GM18951 (cell line): Measurements from ENCODE around the gene FLCN.

ENCODE experiments used
- POLR2A ChIP-seq: IDR thresholded peaks from 4 replicates; pipeline ENCODE4 v1.6.1; 2011; ENCODE audit warnings: mild to moderate bottlenecking; ENCODE audit not compliant: insufficient read length, insufficient read depth; ENCODE audit errors: extremely low read depth
- in situ Hi-C: fragments of 300-500 bp; cut with MboI; formaldehyde crosslinking; loops from one replicate; pipeline ENCODE4 v1.12.0; 2022; ENCODE audit warnings: low sequenced_read_pairs, mixed read lengths, inconsistent platforms; ENCODE audit not compliant: unreplicated experiment

FLCN gene

GRCh38 chr17:17169396-17169795, 67.6 kb downstream of the FLCN start:
- no peak for TF ChIP-seq POLR2A
- in situ Hi-C loops, result no loop called here

- in situ Hi-C loops, result no loop called here
- no peak for TF ChIP-seq POLR2A
Observed at GRCh38 chr17:17168401-17168800, 68.6 kb downstream of the FLCN start.

GRCh38 chr17:17167986-17168385, 69.0 kb downstream of the FLCN start:
- TF ChIP-seq POLR2A, result no peak
- in situ Hi-C loops, result no loop called here

- TF ChIP-seq POLR2A, result no peak
- in situ Hi-C loops, result no loop called here
Observed at GRCh38 chr17:17167356-17167755, 69.6 kb downstream of the FLCN start.

GRCh38 chr17:17166446-17166845, 70.5 kb downstream of the FLCN start:
- TF ChIP-seq POLR2A, result no peak
- in situ Hi-C loops, result no loop called here

GRCh38 chr17:17165666-17166308, 71.2 kb downstream of the FLCN start:
- in situ Hi-C loops, result no loop called here
- no peak for TF ChIP-seq POLR2A

- no peak for TF ChIP-seq POLR2A
- in situ Hi-C loops, result no loop called here
Observed at GRCh38 chr17:17164676-17165075, 72.3 kb downstream of the FLCN start.

- TF ChIP-seq POLR2A, result no peak
- in situ Hi-C loops, result no loop called here
Observed at GRCh38 chr17:17164156-17164555, 72.8 kb downstream of the FLCN start.
